A549 (cell line): ENCODE data around the gene DPAGT1. TPM values are rescaled to one million over a fixed set of nuclear protein-coding genes. Genes with fewer than 3 reads are reported as not detected.
"Not testable (repeated sequence)": the region's sequence is repeated elsewhere in the genome, so short reads cannot be mapped to it uniquely, and the experiment has no call there.

Source experiments
- ATAC-seq, 2 experiments: fragments of 200-7000 bp in 1 of 2; fragments of >200 bp in 1 of 2; cut with Nextera tagmentation in 1 of 2; cut with Tn5 transposase in 1 of 2; 3 replicates each; pipeline versions ENCODE4 v1.8.0 to v1.9.1; 2018 to 2020; ENCODE audit warnings: mild to moderate bottlenecking in 1 of 2, moderate library complexity in 1 of 2
- CTCF ChIA-PET: fragments of 300-600 bp; sonication (Branson Sonifier 250); formaldehyde crosslinking; extraction: SDS; loops from one replicate; lab custom pipeline; 2021; ENCODE audit warnings: antibody characterized with exemption, inconsistent platforms; lab: Yijun Ruan, JAX
- POLR2A ChIA-PET: fragments of 350-600 bp; formaldehyde crosslinking; extraction: SDS; loops from one replicate; lab custom pipeline; 2021; ENCODE audit warnings: antibody characterized with exemption, inconsistent platforms; lab: Yijun Ruan, JAX
- DNase-seq, 2 experiments: peaks; one replicate each; pipeline versions ENCODE4 v3.0.0 to v3.0.0-alpha.2; 2011 to 2016; ENCODE audit warnings: low read depth in 1 of 2, low spot score in 1 of 2
- FAIRE-seq: peaks from 2 replicates; lab custom pipeline; 2011; peaks lifted over from hg19 to GRCh38; lab: Jason Lieb, UNC
- H3K27ac ChIP-seq, 2 experiments: fragments of >200 bp; sonication (Bioruptor Twin); formaldehyde crosslinking; 3 replicates each; pipeline ENCODE4 v1.5.1; 2016 to 2017
- H3K4me1 ChIP-seq: fragments of >200 bp; sonication (Bioruptor Twin); formaldehyde crosslinking; 3 replicates; pipeline ENCODE4 v1.6.1; 2016
- H3K4me2 ChIP-seq: fragments of >200 bp; sonication (Bioruptor Twin); formaldehyde crosslinking; 3 replicates; pipeline ENCODE4 v1.6.1; 2016
- H3K4me3 ChIP-seq: fragments of >200 bp; sonication (Bioruptor Twin); formaldehyde crosslinking; 3 replicates; pipeline ENCODE4 v1.5.1; 2016
- H3K9me3 ChIP-seq: fragments of >200 bp; sonication (Bioruptor Twin); formaldehyde crosslinking; 3 replicates; pipeline ENCODE4 v1.6.1; 2016
- BHLHE40 ChIP-seq: IDR thresholded peaks from 2 replicates; pipeline ENCODE4 v1.6.1; 2012; ENCODE audit warnings: low read depth, low read length, inconsistent platforms
- CHD2 ChIP-seq: fragments of 150-350 bp; IDR thresholded peaks from 2 replicates; pipeline ENCODE4 v1.6.1; 2014; ENCODE audit warnings: low read length; ENCODE audit not compliant: partially characterized antibody
- CHD4 ChIP-seq: fragments of 200-600 bp; sonication (generic); IDR thresholded peaks from 2 replicates; pipeline ENCODE4 v1.6.1; 2016; ENCODE audit warnings: antibody characterized with exemption, mild to moderate bottlenecking, borderline replicate concordance
- CTCF ChIP-seq: fragments of >200 bp; sonication (Bioruptor Twin); formaldehyde crosslinking; IDR thresholded peaks from 3 replicates; pipeline ENCODE4 v1.5.1; 2016
- EHF ChIP-seq: fragments of 250-450 bp; sonication (Bioruptor Pico); IDR thresholded peaks from 2 replicates; pipeline ENCODE4 v1.5.0; 2020; ENCODE audit warnings: mild to moderate bottlenecking
- EHMT2 ChIP-seq: fragments of 200-600 bp; sonication (generic); IDR thresholded peaks from 2 replicates; pipeline ENCODE4 v1.6.1; 2016; ENCODE audit warnings: antibody characterized with exemption, low read depth, mild to moderate bottlenecking, moderate library complexity
- ESRRA ChIP-seq: fragments of 150-350 bp; IDR thresholded peaks from 2 replicates; pipeline ENCODE4 v1.6.1; 2014; ENCODE audit warnings: mild to moderate bottlenecking, low read length, borderline replicate concordance
- HMGXB4 ChIP-seq: fragments of 250-450 bp; sonication (Bioruptor Pico); IDR thresholded peaks from 2 replicates; pipeline ENCODE4 v1.5.0; 2021; ENCODE audit warnings: mild to moderate bottlenecking, moderate library complexity, borderline replicate concordance
- JUNB ChIP-seq: fragments of >200 bp; sonication (Bioruptor Twin); formaldehyde crosslinking; IDR thresholded peaks from 2 replicates; pipeline ENCODE4 v1.6.1; 2016
- MAZ ChIP-seq: fragments of 150-350 bp; IDR thresholded peaks from 2 replicates; pipeline ENCODE4 v1.6.1; 2014; ENCODE audit warnings: antibody characterized with exemption, low read depth, low read length, borderline replicate concordance
- MYC ChIP-seq: IDR thresholded peaks from 2 replicates; pipeline ENCODE4 v1.6.1; 2012; ENCODE audit warnings: mild to moderate bottlenecking, inconsistent platforms, low read length, improper control_type of control experiment, borderline replicate concordance
- NFE2L2 ChIP-seq: fragments of 150-350 bp; conservative IDR thresholded peaks from 2 replicates; pipeline ENCODE4 v1.6.1; 2014; ENCODE audit warnings: low read length
- NPAS2 ChIP-seq: fragments of 250-450 bp; sonication (Bioruptor Pico); IDR thresholded peaks from 2 replicates; pipeline ENCODE4 v1.8.0; 2022; ENCODE audit warnings: mild to moderate bottlenecking, moderate library complexity, borderline replicate concordance
- RAD21 ChIP-seq, 2 experiments: fragments of >200 bp in 1 of 2; sonication (Bioruptor Twin) in 1 of 2; formaldehyde crosslinking in 1 of 2; IDR thresholded peaks in 1 of 2; conservative IDR thresholded peaks in 1 of 2; 2 replicates in 1 of 2; 3 replicates in 1 of 2; pipeline ENCODE4 v1.6.1; 2012 to 2018; ENCODE audit warnings: inconsistent platforms in 1 of 2
- RARB ChIP-seq: fragments of 250-450 bp; sonication (Bioruptor Pico); IDR thresholded peaks from 2 replicates; pipeline ENCODE4 v1.8.0; 2021; ENCODE audit warnings: mild to moderate bottlenecking, moderate library complexity
- RCOR1 ChIP-seq: fragments of 150-350 bp; IDR thresholded peaks from 2 replicates; pipeline ENCODE4 v1.6.1; 2014; ENCODE audit warnings: antibody characterized with exemption, low read length, low read depth
- RFX5 ChIP-seq: fragments of 450-650 bp; IDR thresholded peaks from 2 replicates; pipeline ENCODE4 v1.7.1; 2014; ENCODE audit warnings: antibody characterized with exemption, mild to moderate bottlenecking, moderate library complexity
- SMC3 ChIP-seq: fragments of >200 bp; sonication (Bioruptor Twin); formaldehyde crosslinking; IDR thresholded peaks from 3 replicates; pipeline ENCODE4 v1.6.1; 2018; ENCODE audit warnings: inconsistent platforms
- TFCP2L1 ChIP-seq: fragments of 250-450 bp; sonication (Bioruptor Pico); IDR thresholded peaks from 2 replicates; pipeline ENCODE4 v1.5.0; 2021; ENCODE audit warnings: mild to moderate bottlenecking
- WGBS: methylation state at CpG from one replicate; pipeline ENCODE4 v1.1.6; 2017; ENCODE audit errors: missing lambda C conversion rate; 5-methylcytosine and 5-hydroxymethylcytosine counted together
- polyA plus RNA-seq, 4 experiments: library from polyadenylated mRNA; depleted of rRNA in 3 of 4; stranded (reverse); fragments of >200 nt; fragmentation: RNase III in 1 of 4; extraction: RNeasy Plus Mini Kit Qiagen cat#74134 plus additional on column Dnase treatment in 1 of 4; gene quantifications; 2 replicates in 3 of 4; 3 replicates in 1 of 4; pipeline ENCODE4 v1.2.3, GENCODE V29; 2011 to 2017
- TF ChIP-seq, protein P1 (sequence below): fragments of 150-350 bp; IDR thresholded peaks from 2 replicates; pipeline ENCODE4 v1.6.1; 2014; ENCODE audit warnings: low read depth, mild to moderate bottlenecking, low read length

The DPAGT1 gene
- polyA plus RNA-seq, 2 of the 4 experiments (the other 2 are of a cell fraction), result 43.7 to 81.4 TPM

- TF ChIP-seq CTCF, result peak; percentile 44
- no peak for TF ChIP-seq RFX5
- peak; percentile 63 for TF ChIP-seq SMC3
- no peak for TF ChIP-seq RCOR1
- no peak for TF ChIP-seq JUNB
- no peak for TF ChIP-seq NPAS2
- TF ChIP-seq HMGXB4 (CRISPR knock-in tag), result no peak
- TF ChIP-seq EHF, result no peak
- TF ChIP-seq CHD4, result no peak
- TF ChIP-seq, protein P1, sequence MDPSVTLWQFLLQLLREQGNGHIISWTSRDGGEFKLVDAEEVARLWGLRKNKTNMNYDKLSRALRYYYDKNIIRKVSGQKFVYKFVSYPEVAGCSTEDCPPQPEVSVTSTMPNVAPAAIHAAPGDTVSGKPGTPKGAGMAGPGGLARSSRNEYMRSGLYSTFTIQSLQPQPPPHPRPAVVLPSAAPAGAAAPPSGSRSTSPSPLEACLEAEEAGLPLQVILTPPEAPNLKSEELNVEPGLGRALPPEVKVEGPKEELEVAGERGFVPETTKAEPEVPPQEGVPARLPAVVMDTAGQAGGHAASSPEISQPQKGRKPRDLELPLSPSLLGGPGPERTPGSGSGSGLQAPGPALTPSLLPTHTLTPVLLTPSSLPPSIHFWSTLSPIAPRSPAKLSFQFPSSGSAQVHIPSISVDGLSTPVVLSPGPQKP, result no peak
- no peak for TF ChIP-seq NFE2L2
- TF ChIP-seq ESRRA, result no peak
- no peak for TF ChIP-seq MAZ
- no peak for TF ChIP-seq TFCP2L1 (CRISPR knock-in tag)
- no peak for TF ChIP-seq EHMT2
- TF ChIP-seq RARB (CRISPR knock-in tag), result no peak
- no peak for TF ChIP-seq BHLHE40
- no peak for TF ChIP-seq MYC
These were observed 43.3 kb upstream of the DPAGT1 start (continued) for GRCh38 chr11:119144825-119145486.

- ChIA-PET CTCF (interaction anchor here (0.6 to 1.6 kb wide), 5 partner anchors 14 to 185 kb away, joined by 3 read pairs; no protein-coding TSS in a partner anchor), POLR2A (interaction anchor here (1.0 kb wide), 1 partner anchor 18 kb away, joined by 3 read pairs; the partner anchor contains the start of gene HINFP)
- 79% methylated on average over 10 of the region's 10 CpGs for WGBS
- H3K9me3 ChIP-seq, FAIRE-seq, ATAC-seq, H3K27ac ChIP-seq, H3K4me3 ChIP-seq, H3K4me1 ChIP-seq, H3K4me2 ChIP-seq, DNase-seq: not testable (repeated sequence)
These were observed 37.6 kb upstream of the DPAGT1 start for GRCh38 chr11:119139276-119139675.

DNA sequence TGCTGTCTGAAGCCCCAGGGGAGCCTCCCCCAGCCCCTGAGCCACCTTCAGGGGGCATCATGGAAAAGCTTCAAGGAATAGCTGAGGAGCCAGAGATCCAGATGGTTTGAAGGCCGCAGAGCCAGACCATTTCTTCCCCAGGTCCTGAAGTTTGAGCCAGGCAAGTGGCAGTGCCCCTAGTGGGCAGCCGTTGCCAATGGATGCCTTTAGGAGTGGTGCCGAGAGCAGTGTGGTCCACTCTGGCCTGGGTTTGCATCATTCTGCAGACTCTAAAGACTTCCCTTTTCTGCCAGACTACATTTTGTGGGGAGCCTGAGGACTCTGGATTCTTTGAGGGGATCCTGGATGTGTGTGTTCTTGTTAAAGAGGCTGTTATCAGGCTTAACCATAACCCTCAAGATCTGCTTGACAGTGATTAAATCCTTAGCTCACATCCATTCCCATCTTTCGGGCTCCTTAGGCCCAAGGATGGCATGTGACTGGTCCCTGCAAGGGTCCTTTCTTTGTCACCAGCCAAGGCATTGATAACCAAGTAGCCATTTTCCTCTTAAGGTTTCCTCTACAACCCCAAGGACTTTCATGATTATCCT, 32.8 kb upstream of the DPAGT1 start:
- H3K4me3 ChIP-seq, result no peak overlapping the region
- no peaks in the 10 kb centered on the region for H3K9me3 ChIP-seq
- no peak overlapping the region for H3K4me2 ChIP-seq
- CTCF ChIA-PET, result interaction anchor here (0.6 to 3.0 kb wide), 13 partner anchors 8 to 204 kb away, joined by 3 to 13 read pairs (median 3); partner anchors contain the start of gene DPAGT1
- no peak overlapping the region for H3K27ac ChIP-seq
- ATAC-seq (peak; percentile 87 to 92), DNase-seq (peak; percentile 21 to 47)
- POLR2A ChIA-PET, result no interaction called here
- H3K4me1 ChIP-seq, result no peaks in the 10 kb centered on the region
- TF ChIP-seq CHD2 (no peak), CTCF (peak; percentile 30), RAD21 (conservative IDR thresholded peaks at IDR 0.05 in 1 of 2, IDR thresholded peaks at IDR 0.05 in 1 of 2) (peak in 1 of 2 experiments; percentile 18; a peak in 1 of 5 replicates)
- TF ChIP-seq, all 56 proteins: peak for 2
- WGBS, result 58% methylated on average over 4 of the region's 4 CpGs
- no peak for FAIRE-seq
